ENCODE measurements around the gene SUGCT. TPM values are rescaled to one million over a fixed set of nuclear protein-coding genes. Genes with fewer than 3 reads are reported as not detected.
A peak's percentile ranks its signal among the peaks of the same experiment; 100 is the strongest.

The SUGCT gene
- total RNA-seq, 4 donors from 2014 or later, result 0.83 to 7.1 (median 3.2) TPM

- 93 to 100% methylated on average over 2 to 3 of the region's 4 CpGs for WGBS, 2 donors
- no peaks in the 10 kb centered on the region for H3K9me3 ChIP-seq
- no peak overlapping the region for H3K27ac ChIP-seq
- no peak for DNase-seq
- intact Hi-C loops (cut with DNase I), result no loop called here
- no peaks in the 10 kb centered on the region for H3K27me3 ChIP-seq
- H3K4me3 ChIP-seq, result no peak overlapping the region
- TF ChIP-seq POLR2A (IDR thresholded peaks at IDR 0.05), result no peak
- TF ChIP-seq CTCF (IDR thresholded peaks at IDR 0.05), result no peak
- H3K36me3 ChIP-seq, result no peaks in the 10 kb centered on the region
- H3K4me1 ChIP-seq, result no peaks in the 10 kb centered on the region
Measured at GRCh38 chr7:40182452-40182851, 47.6 kb downstream of the SUGCT start.

DNA sequence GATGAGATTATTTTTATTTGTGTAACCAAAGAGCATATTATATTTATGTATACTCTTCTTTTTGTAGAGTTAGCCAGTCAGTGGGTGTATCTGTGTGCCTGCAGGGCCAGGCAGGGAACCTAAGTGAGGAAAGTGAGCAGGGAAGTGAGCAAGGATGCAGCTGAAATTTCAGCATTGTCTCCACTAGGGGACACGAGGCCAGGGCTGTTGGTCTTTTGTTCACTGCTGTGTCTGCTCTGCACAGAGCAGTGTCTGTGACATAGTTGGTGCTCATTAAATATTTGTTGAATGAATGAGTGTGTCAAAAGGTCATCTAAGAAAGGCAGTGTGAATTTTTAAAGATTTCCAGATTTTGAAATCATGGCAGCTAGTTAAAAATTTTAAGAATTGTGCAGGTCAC, 51.8 kb downstream of the SUGCT start:
- no peak overlapping the region for H3K27ac ChIP-seq
- H3K4me3 ChIP-seq, result no peak overlapping the region
- intact Hi-C loops (cut with DNase I), result no loop called here
- no peak for DNase-seq
- no peak for TF ChIP-seq CTCF (IDR thresholded peaks at IDR 0.05)
- no peak for TF ChIP-seq POLR2A (IDR thresholded peaks at IDR 0.05)
- WGBS, 2 donors, result 69 to 71% methylated on average over 1 of the region's 1 CpG
- H3K36me3 ChIP-seq, result no peaks in the 10 kb centered on the region
- H3K4me1 ChIP-seq, result no peaks in the 10 kb centered on the region
- no peaks in the 10 kb centered on the region for H3K9me3 ChIP-seq
- H3K27me3 ChIP-seq, result no peaks in the 10 kb centered on the region

DNA sequence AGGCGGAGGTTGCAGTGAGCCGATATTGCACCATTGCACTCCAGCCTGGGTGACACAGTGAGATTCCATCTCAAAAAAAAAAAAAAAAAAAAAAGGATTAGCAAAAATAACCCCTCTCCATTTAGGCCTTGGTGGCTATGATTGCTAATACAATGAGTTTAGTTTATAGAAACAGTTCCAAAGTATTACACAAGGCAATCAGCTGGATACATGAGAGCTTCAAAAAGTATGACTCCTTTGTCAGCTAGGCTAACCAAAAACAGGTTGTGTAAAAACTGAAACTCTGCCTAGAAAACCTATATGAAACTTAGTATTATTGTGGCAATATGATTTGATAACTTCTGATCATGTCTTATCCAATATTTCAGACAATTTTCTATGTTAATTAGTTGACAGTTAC, 57.2 kb downstream of the SUGCT start:
- H3K27me3 ChIP-seq, result no peaks in the 10 kb centered on the region
- H3K4me3 ChIP-seq, result no peak overlapping the region
- H3K27ac ChIP-seq, result peak overlapping the region in 1 of 4 donors; percentile 52
- TF ChIP-seq POLR2A (IDR thresholded peaks at IDR 0.05) (no peak), CTCF (IDR thresholded peaks at IDR 0.05) (no peak)
- 94% methylated on average over 2 of the region's 2 CpGs; no CpG with 5 or more reads in 1 of the 2 donors for WGBS, 2 donors
- DNase-seq, result no peak
- no peaks in the 10 kb centered on the region for H3K36me3 ChIP-seq
- peaks cover 0 to 4% (median 0%) of the 10 kb centered on the region in 3 donors for H3K4me1 ChIP-seq
- intact Hi-C loops (cut with DNase I), result no loop called here
- no peaks in the 10 kb centered on the region for H3K9me3 ChIP-seq

DNA sequence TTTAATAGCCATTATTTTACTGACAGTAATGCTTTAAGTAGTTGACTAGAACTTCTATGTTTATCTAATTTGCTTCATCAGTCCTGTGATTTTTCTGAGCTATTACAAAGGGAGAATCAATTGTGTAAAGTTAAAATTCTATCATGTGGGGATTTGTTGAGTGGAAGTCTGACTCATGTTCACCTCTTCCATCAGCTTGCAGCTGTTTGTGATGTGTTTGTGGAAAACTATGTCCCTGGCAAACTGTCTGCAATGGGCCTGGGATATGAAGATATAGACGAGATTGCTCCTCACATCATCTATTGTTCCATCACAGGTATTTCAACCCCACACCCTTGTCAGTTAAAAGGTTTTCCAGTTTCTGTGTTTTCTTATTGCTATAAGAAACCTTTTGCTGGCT, 59.9 kb downstream of the SUGCT start:
- no peak for TF ChIP-seq CTCF (IDR thresholded peaks at IDR 0.05)
- H3K4me3 ChIP-seq, result no peak overlapping the region
- no peaks in the 10 kb centered on the region for H3K36me3 ChIP-seq
- intact Hi-C loops (cut with DNase I), result no loop called here
- peak overlapping the region in 3 of 4 donors; percentile 34 to 68 (median 60) for H3K27ac ChIP-seq
- H3K4me1 ChIP-seq, result peaks cover 0 to 4% (median 0%) of the 10 kb centered on the region in 3 donors
- H3K27me3 ChIP-seq, result no peaks in the 10 kb centered on the region
- DNase-seq, result no peak
- WGBS, 2 donors, result 21 to 50% methylated on average over 1 of the region's 1 CpG
- H3K9me3 ChIP-seq, result no peaks in the 10 kb centered on the region

- WGBS, 2 donors, result 78 to 86% methylated on average over 2 of the region's 2 CpGs
- intact Hi-C loops (cut with DNase I), result no loop called here
- Histone ChIP-seq H3K9me3 (no peaks in the 10 kb centered on the region), H3K4me3 (no peak overlapping the region), H3K36me3 (no peaks in the 10 kb centered on the region), H3K27me3 (no peaks in the 10 kb centered on the region), H3K4me1 (peaks cover 0 to 4% (median 0%) of the 10 kb centered on the region in 3 donors), H3K27ac (no peak overlapping the region)
- no peak for DNase-seq
- TF ChIP-seq POLR2A (IDR thresholded peaks at IDR 0.05) (no peak), CTCF (IDR thresholded peaks at IDR 0.05) (no peak)
Measured at GRCh38 chr7:40197527-40197926, 62.7 kb downstream of the SUGCT start.
